ENCODE results near the gene GMNC.

DNA sequence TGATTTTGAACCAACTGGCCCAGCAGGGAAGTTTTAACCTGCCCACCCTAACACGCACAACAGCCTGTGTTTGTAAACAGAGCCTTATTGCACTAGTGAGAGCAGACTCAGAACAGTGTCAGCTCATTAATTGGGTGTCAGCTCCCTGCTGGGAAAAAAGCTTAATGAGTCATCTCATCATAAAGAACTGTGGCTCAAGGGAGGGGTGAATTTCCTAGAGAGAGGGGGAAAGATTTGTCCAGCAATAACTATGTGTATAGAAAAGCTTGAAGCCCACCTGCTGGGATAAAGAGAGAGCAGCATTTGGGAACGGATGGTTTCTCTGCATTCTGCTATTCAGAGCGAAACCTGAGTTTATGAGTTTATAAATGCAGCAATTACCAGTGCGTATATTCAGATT, 48.9 kb upstream of the GMNC start:
- no peak for TF ChIP-seq EZH2 (IDR thresholded peaks at IDR 0.05)
- TF ChIP-seq, protein P1, sequence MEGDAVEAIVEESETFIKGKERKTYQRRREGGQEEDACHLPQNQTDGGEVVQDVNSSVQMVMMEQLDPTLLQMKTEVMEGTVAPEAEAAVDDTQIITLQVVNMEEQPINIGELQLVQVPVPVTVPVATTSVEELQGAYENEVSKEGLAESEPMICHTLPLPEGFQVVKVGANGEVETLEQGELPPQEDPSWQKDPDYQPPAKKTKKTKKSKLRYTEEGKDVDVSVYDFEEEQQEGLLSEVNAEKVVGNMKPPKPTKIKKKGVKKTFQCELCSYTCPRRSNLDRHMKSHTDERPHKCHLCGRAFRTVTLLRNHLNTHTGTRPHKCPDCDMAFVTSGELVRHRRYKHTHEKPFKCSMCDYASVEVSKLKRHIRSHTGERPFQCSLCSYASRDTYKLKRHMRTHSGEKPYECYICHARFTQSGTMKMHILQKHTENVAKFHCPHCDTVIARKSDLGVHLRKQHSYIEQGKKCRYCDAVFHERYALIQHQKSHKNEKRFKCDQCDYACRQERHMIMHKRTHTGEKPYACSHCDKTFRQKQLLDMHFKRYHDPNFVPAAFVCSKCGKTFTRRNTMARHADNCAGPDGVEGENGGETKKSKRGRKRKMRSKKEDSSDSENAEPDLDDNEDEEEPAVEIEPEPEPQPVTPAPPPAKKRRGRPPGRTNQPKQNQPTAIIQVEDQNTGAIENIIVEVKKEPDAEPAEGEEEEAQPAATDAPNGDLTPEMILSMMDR (IDR thresholded peaks at IDR 0.05) = no peak
- no peak for TF ChIP-seq EZH2phosphoT487 (IDR thresholded peaks at IDR 0.05)

All from neural progenitor cell (in vitro differentiated cells).